ENCODE results near the gene HLX. TPM values are rescaled to one million over a fixed set of nuclear protein-coding genes. Genes with fewer than 3 reads are reported as not detected.

The HLX gene
- total and polyA plus RNA-seq, 4 donors, result 3.0 to 8.3 (median 6.1) TPM

GRCh38 chr1:220875260-220875659 lies 4.0 kb upstream of the HLX start:
- Histone ChIP-seq H3K36me3 (ENCODE audit: control insufficient read depth in 4 of 4, insufficient read depth in 3 of 4, low read depth in 1 of 4, low read length in 3 of 4) (no peaks in the 10 kb centered on the region), H3K9me3 (ENCODE audit: control insufficient read depth in 4 of 4, low read length in 3 of 4) (no peaks in the 10 kb centered on the region), H3K4me3 (ENCODE audit: low read depth in 1 of 3, low read length in 3 of 3) (no peak overlapping the region), H3K9ac (ENCODE audit: low read depth in 1 of 2, low read length in 2 of 2) (no peak overlapping the region), H3K4me1 (ENCODE audit: control insufficient read depth in 4 of 4, insufficient read depth in 4 of 4, low read length in 3 of 4) (peaks cover 3 to 68% (median 57%) of the 10 kb centered on the region in 4 donors), H3K27me3 (ENCODE audit: control insufficient read depth in 4 of 4, insufficient read depth in 4 of 4, low read length in 3 of 4) (no peaks in the 10 kb centered on the region), H3K27ac (ENCODE audit: low read depth in 1 of 2, low read length in 2 of 2) (peak overlapping the region; percentile 8 to 44)
- 55% methylated on average over 1 of the region's 1 CpG for WGBS
- no peak for DNase-seq (ENCODE audit: low spot score)
- TF ChIP-seq MAX (IDR thresholded peaks at IDR 0.05) (no peak), HNF4A (conservative IDR thresholded peaks at IDR 0.05) (peak; percentile 54 to 65), RXRA (IDR thresholded peaks at IDR 0.05) (peak; percentile 28 to 45), FOXA1 (IDR thresholded peaks at IDR 0.05) (no peak), GABPA (IDR thresholded peaks at IDR 0.05 in 1 of 2, conservative IDR thresholded peaks at IDR 0.05 in 1 of 2) (no peak), TAF1 (conservative IDR thresholded peaks at IDR 0.05) (no peak), ZBTB33 (IDR thresholded peaks at IDR 0.05) (no peak), FOXA2 (IDR thresholded peaks at IDR 0.05) (no peak), YY1 (IDR thresholded peaks at IDR 0.05) (no peak), RAD21 (IDR thresholded peaks at IDR 0.05) (no peak), NR2F2 (IDR thresholded peaks at IDR 0.05) (no peak), JUND (IDR thresholded peaks at IDR 0.05) (no peak), EGR1 (IDR thresholded peaks at IDR 0.05; ENCODE audit: low read depth in 2 of 2) (no peak), SP1 (IDR thresholded peaks at IDR 0.05) (no peak)

- Histone ChIP-seq H3K36me3 (ENCODE audit: control insufficient read depth in 4 of 4, insufficient read depth in 3 of 4, low read depth in 1 of 4, low read length in 3 of 4) (no peaks in the 10 kb centered on the region), H3K4me1 (ENCODE audit: control insufficient read depth in 4 of 4, insufficient read depth in 4 of 4, low read length in 3 of 4) (peaks cover 3 to 64% (median 56%) of the 10 kb centered on the region in 4 donors), H3K9me3 (ENCODE audit: control insufficient read depth in 4 of 4, low read length in 3 of 4) (no peaks in the 10 kb centered on the region), H3K27ac (ENCODE audit: low read depth in 1 of 2, low read length in 2 of 2) (peak overlapping the region; percentile 88 to 96), H3K9ac (ENCODE audit: low read depth in 1 of 2, low read length in 2 of 2) (peak overlapping the region in 1 of 2 donors; percentile 36), H3K27me3 (ENCODE audit: control insufficient read depth in 4 of 4, insufficient read depth in 4 of 4, low read length in 3 of 4) (no peaks in the 10 kb centered on the region), H3K4me3 (ENCODE audit: low read depth in 1 of 3, low read length in 3 of 3) (peak overlapping the region in 1 of 3 donors; percentile 22)
- TF ChIP-seq EGR1 (IDR thresholded peaks at IDR 0.05; ENCODE audit: low read depth in 2 of 2) (no peak), JUND (IDR thresholded peaks at IDR 0.05) (no peak), TAF1 (conservative IDR thresholded peaks at IDR 0.05) (no peak), HNF4G (IDR thresholded peaks at IDR 0.05) (no peak), CTCF (IDR thresholded peaks at IDR 0.05; ENCODE audit: low read depth, low read length, missing input control) (no peak), FOXA1 (IDR thresholded peaks at IDR 0.05) (no peak), NR2F2 (IDR thresholded peaks at IDR 0.05) (peak; percentile 55), FOXA2 (IDR thresholded peaks at IDR 0.05) (no peak), SP1 (IDR thresholded peaks at IDR 0.05) (peak; percentile 43), HNF4A (conservative IDR thresholded peaks at IDR 0.05) (no peak), RXRA (IDR thresholded peaks at IDR 0.05) (no peak), GABPA (IDR thresholded peaks at IDR 0.05 in 1 of 2, conservative IDR thresholded peaks at IDR 0.05 in 1 of 2) (peak; percentile 40 to 49), ATF3 (IDR thresholded peaks at IDR 0.05) (no peak), MAX (IDR thresholded peaks at IDR 0.05) (peak; percentile 38), ZBTB33 (IDR thresholded peaks at IDR 0.05) (no peak), RAD21 (IDR thresholded peaks at IDR 0.05) (peak in 1 of 2 donors; percentile 31), REST (IDR thresholded peaks at IDR 0.05) (peak; percentile 29), YY1 (IDR thresholded peaks at IDR 0.05) (no peak)
- 56% methylated on average over 54 of the region's 54 CpGs for WGBS
- DNase-seq (ENCODE audit: low spot score), result no peak
These were observed 2.5 kb upstream of the HLX start for GRCh38 chr1:220876511-220877376.

Data from liver (tissue), 9 donors.